Measurements from ENCODE around the gene C4orf50.

DNA sequence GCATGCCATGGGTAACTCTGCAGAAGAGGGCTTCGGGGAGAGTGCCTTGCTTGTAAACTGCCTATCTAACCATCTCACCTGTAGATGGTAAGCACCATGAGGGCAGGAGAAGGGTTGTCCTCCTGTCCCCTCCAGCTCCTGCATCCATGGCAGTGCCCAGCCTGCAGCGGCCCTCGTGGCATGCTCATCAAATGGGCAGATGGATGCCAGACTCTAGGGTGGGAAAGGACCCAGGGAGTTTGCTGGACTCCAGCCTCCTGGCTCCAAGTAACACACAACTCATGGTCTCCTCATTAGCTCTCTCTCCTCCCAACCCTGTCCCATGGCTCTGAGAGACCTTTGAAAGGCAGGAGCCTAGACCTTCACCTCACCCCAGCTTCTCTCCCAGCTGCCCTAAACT is 95.7 kb downstream of the C4orf50 start:
- TF ChIP-seq, protein P1, sequence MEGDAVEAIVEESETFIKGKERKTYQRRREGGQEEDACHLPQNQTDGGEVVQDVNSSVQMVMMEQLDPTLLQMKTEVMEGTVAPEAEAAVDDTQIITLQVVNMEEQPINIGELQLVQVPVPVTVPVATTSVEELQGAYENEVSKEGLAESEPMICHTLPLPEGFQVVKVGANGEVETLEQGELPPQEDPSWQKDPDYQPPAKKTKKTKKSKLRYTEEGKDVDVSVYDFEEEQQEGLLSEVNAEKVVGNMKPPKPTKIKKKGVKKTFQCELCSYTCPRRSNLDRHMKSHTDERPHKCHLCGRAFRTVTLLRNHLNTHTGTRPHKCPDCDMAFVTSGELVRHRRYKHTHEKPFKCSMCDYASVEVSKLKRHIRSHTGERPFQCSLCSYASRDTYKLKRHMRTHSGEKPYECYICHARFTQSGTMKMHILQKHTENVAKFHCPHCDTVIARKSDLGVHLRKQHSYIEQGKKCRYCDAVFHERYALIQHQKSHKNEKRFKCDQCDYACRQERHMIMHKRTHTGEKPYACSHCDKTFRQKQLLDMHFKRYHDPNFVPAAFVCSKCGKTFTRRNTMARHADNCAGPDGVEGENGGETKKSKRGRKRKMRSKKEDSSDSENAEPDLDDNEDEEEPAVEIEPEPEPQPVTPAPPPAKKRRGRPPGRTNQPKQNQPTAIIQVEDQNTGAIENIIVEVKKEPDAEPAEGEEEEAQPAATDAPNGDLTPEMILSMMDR (IDR thresholded peaks at IDR 0.05): no peak
- no peak for TF ChIP-seq POLR2A (IDR thresholded peaks at IDR 0.05)

Data from tibial nerve (tissue), 3 donors.